Mucosa of rectum (tissue), 2 donors: ENCODE measurements around the gene VAPA.

Experiments used
- H3K27ac ChIP-seq, 2 donors: one replicate each; pipeline ENCODE4 v1.7.0; 2013; ENCODE audit warnings: inconsistent platforms in 2 of 2, low read depth in 2 of 2, low read length in 2 of 2
- H3K27me3 ChIP-seq, 2 donors: one replicate each; pipeline ENCODE4 v1.7.0; 2013; ENCODE audit warnings: low read length in 2 of 2; ENCODE audit not compliant: control insufficient read depth in 2 of 2, insufficient read depth in 2 of 2
- H3K36me3 ChIP-seq, 2 donors: one replicate each; pipeline ENCODE4 v1.7.0; 2013; ENCODE audit warnings: low read length in 2 of 2; ENCODE audit not compliant: control insufficient read depth in 2 of 2, insufficient read depth in 2 of 2
- H3K4me1 ChIP-seq, 2 donors: one replicate each; pipeline ENCODE4 v1.7.0; 2013; ENCODE audit warnings: low read length in 2 of 2, mild to moderate bottlenecking in 1 of 2; ENCODE audit not compliant: control insufficient read depth in 2 of 2, insufficient read depth in 2 of 2
- H3K4me3 ChIP-seq, 2 donors: one replicate each; pipeline ENCODE4 v1.7.0; 2013; ENCODE audit warnings: low read length in 2 of 2
- H3K9ac ChIP-seq, 2 donors: one replicate each; pipeline ENCODE4 v1.7.0; 2013; ENCODE audit warnings: low read length in 2 of 2, low read depth in 1 of 2, mild to moderate bottlenecking in 1 of 2
- H3K9me3 ChIP-seq, 2 donors: one replicate each; pipeline ENCODE4 v1.7.0; 2013; ENCODE audit warnings: low read length in 2 of 2; ENCODE audit not compliant: control insufficient read depth in 2 of 2
- donor health status: healthy.
- donor health status: Normal muscosa, but diverticular disease.

VAPA gene

GRCh38 chr18:9949861-9950260 lies 36.0 kb downstream of the VAPA start:
- Histone ChIP-seq H3K4me1 (no peaks in the 10 kb centered on the region), H3K9ac (no peak overlapping the region), H3K4me3 (no peak overlapping the region), H3K27me3 (no peaks in the 10 kb centered on the region), H3K9me3 (no peaks in the 10 kb centered on the region), H3K36me3 (peaks cover 49 to 54% of the 10 kb centered on the region in 2 donors), H3K27ac (no peak overlapping the region)

DNA sequence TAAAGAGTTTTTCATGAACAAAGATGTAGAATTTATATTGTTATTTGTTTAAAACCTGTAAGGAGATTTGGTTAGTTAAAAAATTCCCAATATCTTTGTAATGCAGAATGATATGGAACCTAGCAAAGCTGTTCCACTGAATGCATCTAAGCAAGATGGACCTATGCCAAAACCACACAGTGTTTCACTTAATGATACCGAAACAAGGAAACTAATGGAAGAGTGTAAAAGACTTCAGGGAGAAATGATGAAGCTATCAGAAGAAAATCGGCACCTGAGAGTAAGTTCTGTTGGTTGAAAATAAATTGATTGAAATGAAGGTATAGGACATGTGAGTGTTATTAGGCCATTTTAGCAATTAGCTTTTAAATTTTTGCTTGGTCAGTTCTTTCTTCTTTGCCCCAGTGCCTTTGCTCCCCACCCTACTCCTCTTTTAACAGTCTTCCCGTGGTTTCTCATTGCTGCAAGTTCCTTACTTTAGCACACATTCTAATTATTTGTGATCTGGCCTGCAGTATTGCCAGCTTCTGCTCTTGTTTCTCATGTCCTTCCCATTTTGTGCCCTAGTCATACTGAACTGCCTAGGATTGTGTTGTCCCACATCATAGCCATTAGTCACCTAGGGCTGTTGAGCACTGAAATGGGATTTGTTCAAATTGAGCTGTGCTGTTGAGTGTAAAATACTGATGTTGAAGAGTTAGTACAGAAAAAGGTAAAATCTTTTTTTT lies 36.6 kb downstream of the VAPA start:
- Histone ChIP-seq H3K36me3 (peaks cover 47 to 53% of the 10 kb centered on the region in 2 donors), H3K4me1 (no peaks in the 10 kb centered on the region), H3K27ac (no peak overlapping the region)

GRCh38 chr18:9951022-9951859 lies 37.4 kb downstream of the VAPA start:
- Histone ChIP-seq H3K27ac (no peak overlapping the region), H3K9me3 (no peaks in the 10 kb centered on the region), H3K27me3 (no peaks in the 10 kb centered on the region), H3K36me3 (peaks cover 42 to 47% of the 10 kb centered on the region in 2 donors), H3K4me3 (no peak overlapping the region), H3K4me1 (no peaks in the 10 kb centered on the region), H3K9ac (no peak overlapping the region)

More for the DNA sequence above, 36.6 kb downstream of the VAPA start:
- H3K9me3 ChIP-seq: no peaks in the 10 kb centered on the region
- no peak overlapping the region for H3K9ac ChIP-seq
- no peak overlapping the region for H3K4me3 ChIP-seq
- H3K27me3 ChIP-seq: no peaks in the 10 kb centered on the region

DNA sequence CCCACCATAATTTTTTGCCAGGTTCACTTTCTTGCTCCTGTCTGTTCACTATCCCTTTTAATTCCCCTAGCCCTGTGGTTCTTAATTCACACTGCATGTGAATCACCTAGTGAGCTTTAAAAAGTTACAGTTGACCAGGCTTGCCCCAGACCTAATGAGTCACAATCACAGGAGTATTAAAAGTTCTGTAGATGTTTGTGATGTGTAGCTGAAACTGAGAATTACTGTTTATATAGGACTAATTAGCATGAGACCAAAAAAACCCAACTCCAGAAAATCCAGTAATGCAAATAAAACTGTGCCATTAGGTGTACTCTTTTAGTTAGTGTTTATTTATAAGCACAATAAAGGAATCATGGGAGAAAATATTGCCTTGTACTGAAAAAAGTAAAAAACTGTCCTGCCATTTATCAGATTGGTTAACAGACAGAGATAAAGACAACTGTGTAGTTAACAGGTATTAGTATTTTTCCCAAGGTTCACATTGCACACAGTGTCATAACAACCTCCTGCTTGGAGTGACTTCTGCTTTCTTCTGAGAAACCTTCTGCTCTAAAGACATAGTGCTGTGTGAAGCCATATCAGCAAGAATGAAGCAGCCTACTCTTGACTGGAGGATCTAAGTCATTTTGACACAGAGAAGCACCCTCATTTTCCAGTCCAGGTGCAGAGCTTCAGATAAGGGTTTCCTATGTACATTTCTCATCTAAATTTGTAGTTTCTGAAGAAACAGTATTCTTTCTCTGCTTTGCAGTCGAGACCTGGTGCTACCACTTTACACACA lies 39.0 kb downstream of the VAPA start:
- H3K27ac ChIP-seq: no peak overlapping the region
- H3K4me1 ChIP-seq: no peaks in the 10 kb centered on the region
- H3K9me3 ChIP-seq: no peaks in the 10 kb centered on the region
- no peaks in the 10 kb centered on the region for H3K27me3 ChIP-seq
- peaks cover 35 to 36% of the 10 kb centered on the region in 2 donors for H3K36me3 ChIP-seq
- no peak overlapping the region for H3K4me3 ChIP-seq
- H3K9ac ChIP-seq: no peak overlapping the region

GRCh38 chr18:9958861-9959399 lies 45.1 kb downstream of the VAPA start:
- no peaks in the 10 kb centered on the region for H3K9me3 ChIP-seq
- peaks cover 4 to 16% of the 10 kb centered on the region in 2 donors for H3K36me3 ChIP-seq
- H3K9ac ChIP-seq: no peak overlapping the region
- H3K27me3 ChIP-seq: no peaks in the 10 kb centered on the region
- no peak overlapping the region for H3K27ac ChIP-seq
- no peak overlapping the region for H3K4me3 ChIP-seq
- H3K4me1 ChIP-seq: no peaks in the 10 kb centered on the region

- H3K27ac ChIP-seq: no peak overlapping the region
- H3K36me3 ChIP-seq: peaks cover 0 to 9% of the 10 kb centered on the region in 2 donors
- no peak overlapping the region for H3K9ac ChIP-seq
- H3K4me1 ChIP-seq: no peaks in the 10 kb centered on the region
- H3K4me3 ChIP-seq: no peak overlapping the region
- no peaks in the 10 kb centered on the region for H3K27me3 ChIP-seq
- H3K9me3 ChIP-seq: no peaks in the 10 kb centered on the region
These were observed 45.7 kb downstream of the VAPA start for GRCh38 chr18:9959564-9959963.

DNA sequence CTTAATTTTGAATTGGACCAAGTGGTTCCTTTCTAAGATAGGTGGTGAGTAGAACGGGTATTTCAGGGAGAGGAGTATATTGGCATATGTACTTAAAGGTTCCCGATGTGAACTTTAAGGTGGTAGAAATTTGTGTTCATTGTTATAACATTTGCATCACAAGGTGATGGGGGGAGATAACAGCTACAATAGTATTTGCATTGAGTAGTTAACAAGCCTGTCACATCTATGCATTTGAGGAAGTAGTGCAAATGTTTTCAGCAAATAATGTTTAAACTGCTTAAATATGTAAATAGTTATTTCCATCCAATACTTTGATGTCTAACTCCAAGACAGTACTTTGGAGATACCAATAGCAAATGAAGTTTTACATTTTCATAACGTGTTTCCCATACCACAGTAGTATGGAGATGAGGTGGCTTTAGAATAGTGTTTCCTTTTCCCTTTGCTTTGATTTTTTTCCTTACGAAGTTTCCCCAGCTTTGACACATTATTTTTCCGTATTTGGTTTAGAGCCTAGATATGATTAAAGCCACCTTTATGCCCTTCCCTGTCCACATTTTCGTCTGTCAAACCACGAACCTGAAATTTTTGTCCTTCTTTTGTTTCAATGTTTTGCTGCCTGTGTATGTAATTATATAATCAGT lies 46.6 kb downstream of the VAPA start:
- H3K4me1 ChIP-seq: no peaks in the 10 kb centered on the region
- peaks cover 0 to 6% of the 10 kb centered on the region in 2 donors for H3K36me3 ChIP-seq
- no peaks in the 10 kb centered on the region for H3K9me3 ChIP-seq
- H3K27ac ChIP-seq: no peak overlapping the region
- H3K9ac ChIP-seq: no peak overlapping the region
- H3K4me3 ChIP-seq: no peak overlapping the region
- no peaks in the 10 kb centered on the region for H3K27me3 ChIP-seq

- no peaks in the 10 kb centered on the region for H3K9me3 ChIP-seq
- no peak overlapping the region for H3K4me3 ChIP-seq
- no peaks in the 10 kb centered on the region for H3K4me1 ChIP-seq
- no peak overlapping the region for H3K9ac ChIP-seq
- H3K27ac ChIP-seq: no peak overlapping the region
- peaks cover 0 to 6% of the 10 kb centered on the region in 2 donors for H3K36me3 ChIP-seq
- no peaks in the 10 kb centered on the region for H3K27me3 ChIP-seq
These were observed 47.2 kb downstream of the VAPA start for GRCh38 chr18:9961041-9961440.

- Histone ChIP-seq H3K27me3 (peaks cover 0 to 3% of the 10 kb centered on the region in 2 donors), H3K27ac (no peak overlapping the region), H3K36me3 (no peaks in the 10 kb centered on the region), H3K4me3 (no peak overlapping the region), H3K9ac (no peak overlapping the region), H3K9me3 (no peaks in the 10 kb centered on the region), H3K4me1 (no peaks in the 10 kb centered on the region)
These were observed 52.2 kb downstream of the VAPA start for GRCh38 chr18:9965711-9966624.
